HepG2 (cell line): ENCODE measurements around the gene WFDC5. TPM values are rescaled to one million over a fixed set of nuclear protein-coding genes. Genes with fewer than 3 reads are reported as not detected.

ENCODE experiments used
- ATAC-seq: fragments of 200-7000 bp; cut with Tn5 transposase; 3 replicates; pipeline ENCODE4 v1.9.1; 2020; ENCODE audit warnings: mild to moderate bottlenecking, moderate library complexity
- BruUV-seq: library from RNA; stranded (reverse); fragments of 400-500 nt; replicated peaks from 2 replicates; lab custom pipeline; 2021; lab: Mats Ljungman, UMichigan
- CTCF ChIA-PET: fragments of 300-600 bp; formaldehyde crosslinking; extraction: SDS; loops from one replicate; lab custom pipeline; 2021; ENCODE audit warnings: low total read pairs, inconsistent platforms, low intra/inter-chr PET ratio; lab: Yijun Ruan, JAX
- POLR2A ChIA-PET: fragments of 350-600 bp; sonication (Branson Sonifier 250); formaldehyde crosslinking; loops from one replicate; lab custom pipeline; 2020; ENCODE audit warnings: antibody characterized with exemption, inconsistent platforms; lab: Yijun Ruan, JAX
- DNase-seq: peaks from one replicate; pipeline ENCODE4 v3.0.0-alpha.2; 2015; ENCODE audit warnings: low spot score
- FAIRE-seq: peaks from 3 replicates; lab custom pipeline; 2011; peaks lifted over from hg19 to GRCh38; lab: Jason Lieb, UNC
- H2AFZ ChIP-seq: one replicate; pipeline ENCODE4 v1.6.1; 2011; ENCODE audit warnings: low read length, inconsistent platforms
- H3K27ac ChIP-seq: fragments of 300-600 bp; 3 replicates; pipeline ENCODE4 v1.8.0; 2011; ENCODE audit warnings: mixed run types, mild to moderate bottlenecking, mixed read lengths, low read length, inconsistent platforms; ENCODE audit not compliant: insufficient read depth; ENCODE audit errors: extremely low read length
- H3K27me3 ChIP-seq, 2 experiments: fragments of 200-600 bp in 1 of 2; 2 replicates in 1 of 2; 3 replicates in 1 of 2; pipeline versions ENCODE4 v1.6.0 to v1.8.0; 2011; ENCODE audit warnings: low read length in 2 of 2, mild to moderate bottlenecking in 2 of 2, moderate library complexity in 2 of 2, inconsistent platforms in 1 of 2; ENCODE audit not compliant: insufficient read depth in 2 of 2, control insufficient read depth in 1 of 2
- H3K36me3 ChIP-seq, 2 experiments: fragments of 200-600 bp in 1 of 2; replicated peaks in 1 of 2; 2 replicates in 1 of 2; 3 replicates in 1 of 2; pipeline versions ENCODE4 v1.5.1 to v1.8.0; 2011; ENCODE audit warnings: low read length in 2 of 2, inconsistent platforms in 1 of 2; ENCODE audit not compliant: insufficient read depth in 2 of 2, control insufficient read depth in 1 of 2
- H3K4me1 ChIP-seq: 2 replicates; pipeline ENCODE4 v1.5.1; 2012; ENCODE audit warnings: low read length, inconsistent platforms; ENCODE audit not compliant: insufficient read depth
- H3K4me2 ChIP-seq: 2 replicates; pipeline ENCODE4 v1.6.0; 2011; ENCODE audit warnings: low read depth, low read length, inconsistent platforms
- H3K4me3 ChIP-seq, 3 experiments: fragments of 200-600 bp in 1 of 3; sonication (generic), shearing (Covaris generic) in 1 of 3; replicated peaks in 1 of 3; 2 replicates each; pipeline ENCODE4 v1.5.1; 2011 to 2016; ENCODE audit warnings: low read length in 3 of 3, inconsistent platforms in 2 of 3, low read depth in 2 of 3, mild to moderate bottlenecking in 2 of 3, control low read depth in 1 of 3, mixed read lengths in 1 of 3; ENCODE audit not compliant: insufficient read depth in 1 of 3
- H3K79me2 ChIP-seq: one replicate; pipeline ENCODE4 v1.6.1; 2011; ENCODE audit warnings: low read length, inconsistent platforms; ENCODE audit not compliant: insufficient read depth
- H3K9ac ChIP-seq: 2 replicates; pipeline ENCODE4 v1.6.0; 2011; ENCODE audit warnings: mild to moderate bottlenecking, low read depth, low read length, inconsistent platforms; ENCODE audit not compliant: insufficient read depth
- H3K9me3 ChIP-seq: 2 replicates; pipeline ENCODE4 v1.5.1; 2012; ENCODE audit warnings: mild to moderate bottlenecking, low read length
- H4K20me1 ChIP-seq: 2 replicates; pipeline ENCODE4 v1.6.0; 2011; ENCODE audit warnings: inconsistent platforms, mild to moderate bottlenecking, low read length, moderate library complexity; ENCODE audit not compliant: insufficient read depth
- FOXO1 ChIP-seq: sonication (generic); formaldehyde crosslinking; IDR thresholded peaks from 2 replicates; pipeline ENCODE4 v1.4.0; 2020; ENCODE audit warnings: missing genetic modification reagents
- NFRKB ChIP-seq: fragments of 450-650 bp; IDR thresholded peaks from 2 replicates; pipeline ENCODE4 v1.6.1; 2017
- NRL ChIP-seq: sonication (generic); formaldehyde crosslinking; IDR thresholded peaks from 2 replicates; pipeline ENCODE4 v1.5.0; 2020; ENCODE audit warnings: missing genetic modification reagents, mild to moderate bottlenecking, moderate library complexity, borderline replicate concordance
- SNAPC2 ChIP-seq: sonication (generic); formaldehyde crosslinking; IDR thresholded peaks from 2 replicates; pipeline ENCODE4 v1.8.1; 2022; ENCODE audit warnings: mild to moderate bottlenecking, missing genetic modification reagents
- SSRP1 ChIP-seq: IDR thresholded peaks from 2 replicates; pipeline ENCODE4 v1.6.1; 2016; ENCODE audit warnings: control low read depth
- SUZ12 ChIP-seq: fragments of 150-350 bp; IDR thresholded peaks from 2 replicates; pipeline ENCODE4 v1.6.1; 2014; ENCODE audit warnings: low read depth, low read length
- THRA ChIP-seq: sonication (generic); formaldehyde crosslinking; IDR thresholded peaks from 2 replicates; pipeline ENCODE4 v1.4.0; 2020; ENCODE audit warnings: missing genetic modification reagents, borderline replicate concordance
- ZNF704 ChIP-seq: sonication (generic); formaldehyde crosslinking; IDR thresholded peaks from 2 replicates; pipeline ENCODE4 v1.8.1; 2023; ENCODE audit warnings: mild to moderate bottlenecking, inconsistent platforms, moderate library complexity, missing genetic modification reagents, borderline replicate concordance
- ZNF709 ChIP-seq: sonication (generic); formaldehyde crosslinking; IDR thresholded peaks from 2 replicates; pipeline ENCODE4 v1.5.0; 2020; ENCODE audit warnings: mild to moderate bottlenecking, missing genetic modification reagents
- WGBS: methylation state at CpG from one replicate; pipeline ENCODE4 v1.1.6; 2017; ENCODE audit warnings: low lambda C conversion rate; 5-methylcytosine and 5-hydroxymethylcytosine counted together
- in situ Hi-C: cut with HindIII; loops from 2 replicates; pipeline ENCODE4 v1.10.0; 2017; ENCODE audit warnings: low pct_unique_long_range_greater_than_20kb; ENCODE audit not compliant: extremely low pct_ligation_motif_present
- intact Hi-C: fragments of 100-400 bp; cut with micrococcal nuclease; formaldehyde crosslinking; loops from one replicate; pipeline ENCODE4 v1.10.0; 2022; ENCODE audit not compliant: unreplicated experiment
- polyA plus RNA-seq, 8 experiments: library from polyadenylated mRNA; depleted of rRNA in 3 of 8; stranded (reverse) in 7 of 8; unstranded in 1 of 8; fragments of >200 nt; fragmentation: Illumina TruSeq in 4 of 8; extraction: Trizol in 4 of 8; gene quantifications; 2 replicates each; pipeline versions ENCODE4 v1.2.1 to v1.2.3, GENCODE V29; 2011 to 2016; ENCODE audit warnings: low read depth in 4 of 8, missing spikeins in 1 of 8, mixed read lengths in 1 of 8; ENCODE audit not compliant: insufficient read depth in 1 of 8
- total RNA-seq, 5 experiments: library from RNA; depleted of rRNA; stranded (reverse); fragments of >200 nt; fragmentation: Illumina TruSeq; extraction: Trizol; gene quantifications; 2 replicates each; pipeline ENCODE4 v1.2.3, GENCODE V29; 2016; ENCODE audit warnings: low read depth in 1 of 5

The WFDC5 gene
- total and polyA plus RNA-seq, 2 of the 13 experiments (the other 11 are each of a cell fraction or from before 2014, with no cell fraction given): not detected

GRCh38 chr20:45119556-45120266 is 4.7 kb upstream of the WFDC5 start (continued):
- TF ChIP-seq THRA (no peak), FOXO1 (peak; percentile 34; the same call in 1 of the 2 replicates), SUZ12 (no peak)
- TF ChIP-seq, all 625 proteins: peak for 6

- no peaks in the 10 kb centered on the region for H3K9me3 ChIP-seq
- ChIA-PET POLR2A (no interaction called here), CTCF (no interaction called here)
- in situ Hi-C loops: no loop called here
- ATAC-seq (no peak), FAIRE-seq (no peak), DNase-seq (no peak)
- H3K9ac ChIP-seq: no peak overlapping the region
- no peaks in the 10 kb centered on the region for H3K36me3 ChIP-seq
- no peak overlapping the region for H3K4me2 ChIP-seq
- H3K4me1 ChIP-seq: peaks cover 7% of the 10 kb centered on the region; the same call in 1 of the 2 replicates
- H3K27ac ChIP-seq: no peak overlapping the region
- H2AFZ ChIP-seq: no peak overlapping the region
- no peak overlapping the region for H3K4me3 ChIP-seq
- no peaks in the 10 kb centered on the region for H4K20me1 ChIP-seq
- no peaks in the 10 kb centered on the region for H3K79me2 ChIP-seq
- peaks cover 8 to 23% of the 10 kb centered on the region in 2 experiments; a peak in 2 of 5 replicates for H3K27me3 ChIP-seq
- WGBS: 25% methylated on average over 2 of the region's 2 CpGs
- TF ChIP-seq ZNF709 (CRISPR knock-in tag) (no peak), NRL (CRISPR knock-in tag) (no peak), SSRP1 (no peak), NFRKB (no peak), SNAPC2 (no peak), ZNF704 (no peak)
- BruUV-seq: no TSS peak
- intact Hi-C loops: no loop called here
Observed at GRCh38 chr20:45118028-45118427, 3.1 kb upstream of the WFDC5 start.
